Liver (tissue), 9 donors: ENCODE data around the gene DICER1. TPM values are rescaled to one million over a fixed set of nuclear protein-coding genes. Genes with fewer than 3 reads are reported as not detected.

Source experiments
- DNase-seq: peaks from one replicate; pipeline ENCODE4 v3.0.0-alpha.2; 2017; ENCODE audit warnings: low spot score
- H3K27ac ChIP-seq, 2 donors: one replicate each; pipeline ENCODE4 v1.7.0; 2013; ENCODE audit warnings: inconsistent platforms in 2 of 2, low read length in 2 of 2, control low read depth in 1 of 2, low read depth in 1 of 2, mild to moderate bottlenecking in 1 of 2
- H3K27me3 ChIP-seq, 4 donors: one replicate each; pipeline versions ENCODE4 v1.6.1 to v1.7.0; 2013; ENCODE audit warnings: low read length in 3 of 4, inconsistent platforms in 1 of 4, mild to moderate bottlenecking in 1 of 4, moderate library complexity in 1 of 4; ENCODE audit not compliant: control insufficient read depth in 4 of 4, insufficient read depth in 4 of 4
- H3K36me3 ChIP-seq, 4 donors: one replicate each; pipeline versions ENCODE4 v1.6.1 to v1.7.0; 2013; ENCODE audit warnings: low read length in 3 of 4, mild to moderate bottlenecking in 3 of 4, low read depth in 1 of 4, moderate library complexity in 1 of 4; ENCODE audit not compliant: control insufficient read depth in 4 of 4, insufficient read depth in 3 of 4
- H3K4me1 ChIP-seq, 4 donors: one replicate each; pipeline versions ENCODE4 v1.6.1 to v1.7.0; 2013; ENCODE audit warnings: low read length in 3 of 4, mild to moderate bottlenecking in 3 of 4, moderate library complexity in 1 of 4; ENCODE audit not compliant: control insufficient read depth in 4 of 4, insufficient read depth in 4 of 4
- H3K4me3 ChIP-seq, 3 donors: one replicate each; pipeline versions ENCODE4 v1.6.1 to v1.7.0; 2013; ENCODE audit warnings: low read length in 3 of 3, control low read depth in 1 of 3, low read depth in 1 of 3, mild to moderate bottlenecking in 1 of 3
- H3K9ac ChIP-seq, 2 donors: one replicate each; pipeline ENCODE4 v1.7.0; 2013; ENCODE audit warnings: low read length in 2 of 2, mild to moderate bottlenecking in 2 of 2, moderate library complexity in 2 of 2, control low read depth in 1 of 2, low read depth in 1 of 2
- H3K9me3 ChIP-seq, 4 donors: one replicate each; pipeline versions ENCODE4 v1.6.1 to v1.7.0; 2013; ENCODE audit warnings: low read length in 3 of 4; ENCODE audit not compliant: control insufficient read depth in 4 of 4
- EGR1 ChIP-seq, 2 donors: IDR thresholded peaks; 2 replicates each; pipeline ENCODE4 v1.6.1; 2016 to 2018; ENCODE audit warnings: antibody characterized with exemption in 2 of 2, low read depth in 2 of 2
- FOXA1 ChIP-seq: IDR thresholded peaks from 2 replicates; pipeline ENCODE4 v1.6.1; 2016; ENCODE audit warnings: antibody characterized with exemption
- FOXA2 ChIP-seq: IDR thresholded peaks from 2 replicates; pipeline ENCODE4 v1.6.1; 2016; ENCODE audit warnings: antibody characterized with exemption
- GABPA ChIP-seq, 2 donors: IDR thresholded peaks in 1 of 2; conservative IDR thresholded peaks in 1 of 2; 2 replicates each; pipeline ENCODE4 v1.6.1; 2016; ENCODE audit warnings: antibody characterized with exemption in 2 of 2, mild to moderate bottlenecking in 1 of 2, moderate library complexity in 1 of 2
- HNF4G ChIP-seq: IDR thresholded peaks from 2 replicates; pipeline ENCODE4 v1.6.1; 2016; ENCODE audit warnings: antibody characterized with exemption
- NR2F2 ChIP-seq: IDR thresholded peaks from 2 replicates; pipeline ENCODE4 v1.6.1; 2016; ENCODE audit warnings: antibody characterized with exemption
- RXRA ChIP-seq, 2 donors: IDR thresholded peaks; 2 replicates each; pipeline ENCODE4 v1.6.1; 2017 to 2018; ENCODE audit warnings: antibody characterized with exemption in 2 of 2, mild to moderate bottlenecking in 1 of 2
- SP1 ChIP-seq: IDR thresholded peaks from 2 replicates; pipeline ENCODE4 v1.6.1; 2018; ENCODE audit warnings: antibody characterized with exemption, mild to moderate bottlenecking
- YY1 ChIP-seq: IDR thresholded peaks from 2 replicates; pipeline ENCODE4 v1.6.1; 2016; ENCODE audit warnings: antibody characterized with exemption, mild to moderate bottlenecking
- WGBS: extraction: QIAGEN DNeasy Blood & Tissue Kit; methylation state at CpG from one replicate; pipeline ENCODE4 v1.1.7; 2013; 5-methylcytosine and 5-hydroxymethylcytosine counted together
- polyA plus RNA-seq, 2 donors: library from polyadenylated mRNA; stranded (reverse) in 1 of 2; unstranded in 1 of 2; fragments of 200-250 nt in 1 of 2; fragments of >200 nt in 1 of 2; fragmentation: Nextera tagmentation in 1 of 2; extraction: Ambion mirVana in 1 of 2; gene quantifications; one replicate each; pipeline versions ENCODE4 v1.2.1 to v1.2.3, GENCODE V29; 2013 to 2015
- total RNA-seq, 2 donors: library from RNA; depleted of rRNA; stranded (reverse); fragments of >200 nt; gene quantifications; one replicate each; pipeline ENCODE4 v1.2.3, GENCODE V29; 2014
- TF ChIP-seq, protein P1 (sequence below): fragments of 150-350 bp; IDR thresholded peaks from 2 replicates; pipeline ENCODE4 v1.5.1; 2017; ENCODE audit warnings: improper control_type of control experiment, low read depth, low read length; ENCODE audit not compliant: missing input control
- TF ChIP-seq, protein P2 (sequence below): IDR thresholded peaks from 2 replicates; pipeline ENCODE4 v1.6.1; 2016; ENCODE audit warnings: antibody characterized with exemption
- TF ChIP-seq, protein P3 (sequence below): IDR thresholded peaks from 2 replicates; pipeline ENCODE4 v1.6.1; 2016; ENCODE audit warnings: antibody characterized with exemption, mild to moderate bottlenecking
- TF ChIP-seq, protein P4 (sequence below): IDR thresholded peaks from 2 replicates; pipeline ENCODE4 v1.6.1; 2016; ENCODE audit warnings: antibody characterized with exemption
- donor health status: healthy.
- donor health status: healthy.
- donor health status: healthy.
- donor health status: healthy.
- donor health status: healthy.

The DICER1 gene
- total and polyA plus RNA-seq, 4 donors: 7.5 to 43.6 (median 20.3) TPM

DNA sequence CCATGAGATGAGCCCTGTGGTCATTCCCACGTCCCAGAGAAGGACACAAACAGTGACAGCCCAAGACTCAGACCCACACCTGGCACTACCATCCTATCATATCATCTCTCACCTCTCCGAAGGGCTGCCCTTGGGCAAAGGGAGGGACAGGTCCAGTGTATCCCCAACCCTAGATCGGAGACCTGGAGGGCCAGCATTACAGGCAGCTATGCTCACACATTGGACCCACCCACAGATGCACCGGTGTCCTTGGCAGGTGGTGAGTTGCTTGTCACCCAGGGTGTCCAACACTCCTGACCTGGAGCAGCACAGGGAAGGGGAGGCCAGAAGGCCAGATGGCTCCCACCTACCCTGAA lies 117.4 kb downstream of the DICER1 start:
- Histone ChIP-seq H3K4me3 (no peak overlapping the region), H3K9ac (no peak overlapping the region), H3K27me3 (peaks cover 0 to 9% (median 0%) of the 10 kb centered on the region in 4 donors), H3K9me3 (no peaks in the 10 kb centered on the region), H3K4me1 (no peaks in the 10 kb centered on the region), H3K27ac (no peak overlapping the region), H3K36me3 (no peaks in the 10 kb centered on the region)
- TF ChIP-seq YY1 (no peak), HNF4G (no peak), NR2F2 (no peak), FOXA2 (no peak), EGR1 (IDR thresholded peaks at IDR 0.05; ENCODE audit: low read depth in 2 of 2) (no peak), GABPA (IDR thresholded peaks at IDR 0.05 in 1 of 2, conservative IDR thresholded peaks at IDR 0.05 in 1 of 2) (no peak), SP1 (no peak), FOXA1 (no peak), RXRA (IDR thresholded peaks at IDR 0.05) (no peak)
- TF ChIP-seq, protein P1, sequence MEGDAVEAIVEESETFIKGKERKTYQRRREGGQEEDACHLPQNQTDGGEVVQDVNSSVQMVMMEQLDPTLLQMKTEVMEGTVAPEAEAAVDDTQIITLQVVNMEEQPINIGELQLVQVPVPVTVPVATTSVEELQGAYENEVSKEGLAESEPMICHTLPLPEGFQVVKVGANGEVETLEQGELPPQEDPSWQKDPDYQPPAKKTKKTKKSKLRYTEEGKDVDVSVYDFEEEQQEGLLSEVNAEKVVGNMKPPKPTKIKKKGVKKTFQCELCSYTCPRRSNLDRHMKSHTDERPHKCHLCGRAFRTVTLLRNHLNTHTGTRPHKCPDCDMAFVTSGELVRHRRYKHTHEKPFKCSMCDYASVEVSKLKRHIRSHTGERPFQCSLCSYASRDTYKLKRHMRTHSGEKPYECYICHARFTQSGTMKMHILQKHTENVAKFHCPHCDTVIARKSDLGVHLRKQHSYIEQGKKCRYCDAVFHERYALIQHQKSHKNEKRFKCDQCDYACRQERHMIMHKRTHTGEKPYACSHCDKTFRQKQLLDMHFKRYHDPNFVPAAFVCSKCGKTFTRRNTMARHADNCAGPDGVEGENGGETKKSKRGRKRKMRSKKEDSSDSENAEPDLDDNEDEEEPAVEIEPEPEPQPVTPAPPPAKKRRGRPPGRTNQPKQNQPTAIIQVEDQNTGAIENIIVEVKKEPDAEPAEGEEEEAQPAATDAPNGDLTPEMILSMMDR: no peak
- TF ChIP-seq, protein P2, sequence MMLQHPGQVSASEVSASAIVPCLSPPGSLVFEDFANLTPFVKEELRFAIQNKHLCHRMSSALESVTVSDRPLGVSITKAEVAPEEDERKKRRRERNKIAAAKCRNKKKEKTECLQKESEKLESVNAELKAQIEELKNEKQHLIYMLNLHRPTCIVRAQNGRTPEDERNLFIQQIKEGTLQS: no peak
- TF ChIP-seq, protein P3, sequence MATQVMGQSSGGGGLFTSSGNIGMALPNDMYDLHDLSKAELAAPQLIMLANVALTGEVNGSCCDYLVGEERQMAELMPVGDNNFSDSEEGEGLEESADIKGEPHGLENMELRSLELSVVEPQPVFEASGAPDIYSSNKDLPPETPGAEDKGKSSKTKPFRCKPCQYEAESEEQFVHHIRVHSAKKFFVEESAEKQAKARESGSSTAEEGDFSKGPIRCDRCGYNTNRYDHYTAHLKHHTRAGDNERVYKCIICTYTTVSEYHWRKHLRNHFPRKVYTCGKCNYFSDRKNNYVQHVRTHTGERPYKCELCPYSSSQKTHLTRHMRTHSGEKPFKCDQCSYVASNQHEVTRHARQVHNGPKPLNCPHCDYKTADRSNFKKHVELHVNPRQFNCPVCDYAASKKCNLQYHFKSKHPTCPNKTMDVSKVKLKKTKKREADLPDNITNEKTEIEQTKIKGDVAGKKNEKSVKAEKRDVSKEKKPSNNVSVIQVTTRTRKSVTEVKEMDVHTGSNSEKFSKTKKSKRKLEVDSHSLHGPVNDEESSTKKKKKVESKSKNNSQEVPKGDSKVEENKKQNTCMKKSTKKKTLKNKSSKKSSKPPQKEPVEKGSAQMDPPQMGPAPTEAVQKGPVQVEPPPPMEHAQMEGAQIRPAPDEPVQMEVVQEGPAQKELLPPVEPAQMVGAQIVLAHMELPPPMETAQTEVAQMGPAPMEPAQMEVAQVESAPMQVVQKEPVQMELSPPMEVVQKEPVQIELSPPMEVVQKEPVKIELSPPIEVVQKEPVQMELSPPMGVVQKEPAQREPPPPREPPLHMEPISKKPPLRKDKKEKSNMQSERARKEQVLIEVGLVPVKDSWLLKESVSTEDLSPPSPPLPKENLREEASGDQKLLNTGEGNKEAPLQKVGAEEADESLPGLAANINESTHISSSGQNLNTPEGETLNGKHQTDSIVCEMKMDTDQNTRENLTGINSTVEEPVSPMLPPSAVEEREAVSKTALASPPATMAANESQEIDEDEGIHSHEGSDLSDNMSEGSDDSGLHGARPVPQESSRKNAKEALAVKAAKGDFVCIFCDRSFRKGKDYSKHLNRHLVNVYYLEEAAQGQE: no peak
- peak; percentile 9 for DNase-seq
- 80% methylated on average over 4 of the region's 4 CpGs for WGBS

DNA sequence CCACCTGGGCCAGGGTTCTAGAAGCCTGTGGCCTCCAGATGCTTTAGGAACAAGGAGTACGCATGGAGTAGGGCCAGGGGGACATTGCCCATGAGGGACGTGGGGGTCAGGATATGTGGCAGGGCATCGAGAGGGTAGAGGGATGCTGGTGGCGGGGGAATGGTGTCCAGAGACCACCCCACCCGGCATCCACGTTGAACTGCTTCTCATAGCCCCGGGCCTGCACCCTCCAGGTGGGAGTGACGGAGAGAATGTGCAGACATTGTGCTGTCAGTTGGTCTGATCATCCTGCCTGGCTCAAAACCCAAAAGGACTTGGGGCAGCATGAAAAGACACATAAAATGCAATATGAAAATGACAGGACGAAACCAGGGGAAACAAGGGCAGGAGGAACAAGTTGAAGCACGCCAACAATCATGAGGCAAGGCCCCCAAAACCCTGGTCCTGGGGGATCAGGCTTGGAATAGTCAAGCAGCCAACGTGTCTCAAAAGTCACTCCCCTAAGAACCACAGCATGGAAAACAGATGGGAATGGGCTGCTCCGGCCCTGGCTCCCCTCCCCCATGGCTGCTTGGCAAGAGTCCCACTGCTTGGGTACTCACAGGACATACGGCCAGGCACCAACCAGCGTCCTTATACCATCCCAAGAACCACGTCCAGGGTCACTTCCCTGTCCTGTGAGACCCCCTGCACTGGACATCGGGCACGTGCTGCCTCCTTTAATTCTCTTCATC lies 117.9 kb downstream of the DICER1 start:
- Histone ChIP-seq H3K9me3 (no peaks in the 10 kb centered on the region), H3K9ac (no peak overlapping the region), H3K27ac (no peak overlapping the region), H3K27me3 (peaks cover 0 to 4% (median 0%) of the 10 kb centered on the region in 4 donors), H3K4me1 (no peaks in the 10 kb centered on the region), H3K4me3 (no peak overlapping the region), H3K36me3 (no peaks in the 10 kb centered on the region)
- 76% methylated on average over 17 of the region's 17 CpGs for WGBS
- DNase-seq: peak; percentile 31
- TF ChIP-seq, protein P2: no peak
- TF ChIP-seq, protein P4, sequence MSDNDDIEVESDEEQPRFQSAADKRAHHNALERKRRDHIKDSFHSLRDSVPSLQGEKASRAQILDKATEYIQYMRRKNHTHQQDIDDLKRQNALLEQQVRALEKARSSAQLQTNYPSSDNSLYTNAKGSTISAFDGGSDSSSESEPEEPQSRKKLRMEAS: no peak
